Neuronal stem cell (in vitro differentiated cells): ENCODE data around the gene SCCPDH.

Source experiments
- DNase-seq: peaks from one replicate; pipeline ENCODE4 v3.0.0-alpha.2; 2013; ENCODE audit warnings: low spot score
- H2AFZ ChIP-seq: one replicate; pipeline ENCODE4 v1.6.1; 2013; ENCODE audit warnings: mild to moderate bottlenecking, low read length, inconsistent platforms
- H2AK5ac ChIP-seq: 2 replicates; pipeline ENCODE4 v1.6.1; 2013; ENCODE audit warnings: low read depth, mild to moderate bottlenecking, inconsistent platforms, low read length, moderate library complexity, mixed read lengths
- H2BK120ac ChIP-seq: 2 replicates; pipeline ENCODE4 v1.6.1; 2013; ENCODE audit warnings: low read depth, mild to moderate bottlenecking, inconsistent platforms, low read length, moderate library complexity, mixed read lengths
- H2BK12ac ChIP-seq: one replicate; pipeline ENCODE4 v1.6.1; 2013; ENCODE audit warnings: low read length, inconsistent platforms
- H2BK15ac ChIP-seq: 2 replicates; pipeline ENCODE4 v1.6.1; 2013; ENCODE audit warnings: mild to moderate bottlenecking, low read length, inconsistent platforms, mixed read lengths
- H2BK5ac ChIP-seq: one replicate; pipeline ENCODE4 v1.6.1; 2013; ENCODE audit warnings: inconsistent platforms, mild to moderate bottlenecking, low read length, moderate library complexity
- H3K14ac ChIP-seq: one replicate; pipeline ENCODE4 v1.6.1; 2013; ENCODE audit warnings: low read length, inconsistent platforms
- H3K18ac ChIP-seq: 2 replicates; pipeline ENCODE4 v1.6.1; 2013; ENCODE audit warnings: low read length, inconsistent platforms
- H3K23ac ChIP-seq: 2 replicates; pipeline ENCODE4 v1.6.1; 2013; ENCODE audit warnings: low read depth, mild to moderate bottlenecking, mixed read lengths, low read length, inconsistent platforms; ENCODE audit not compliant: poor library complexity
- H3K27ac ChIP-seq: replicated peaks from 3 replicates; pipeline ENCODE4 v1.5.1; 2013; ENCODE audit warnings: low read length, inconsistent platforms
- H3K27me3 ChIP-seq, 3 experiments: 2 replicates each; pipeline ENCODE4 v1.6.1; 2013; ENCODE audit warnings: low read length in 3 of 3, mild to moderate bottlenecking in 2 of 3, inconsistent platforms in 1 of 3, low read depth in 1 of 3, mixed read lengths in 1 of 3, moderate library complexity in 1 of 3; ENCODE audit not compliant: control insufficient read depth in 3 of 3, insufficient read depth in 3 of 3
- H3K36me3 ChIP-seq, 2 donors: replicated peaks in 1 of 2; 2 replicates each; pipeline ENCODE4 v1.6.1; 2013; ENCODE audit warnings: low read length in 2 of 2; ENCODE audit not compliant: control insufficient read depth in 2 of 2, insufficient read depth in 2 of 2
- H3K4ac ChIP-seq: 2 replicates; pipeline ENCODE4 v1.6.1; 2013; ENCODE audit warnings: inconsistent platforms, mild to moderate bottlenecking, low read length, moderate library complexity
- H3K4me1 ChIP-seq, 2 donors: 1 replicate in 1 of 2; 2 replicates in 1 of 2; pipeline ENCODE4 v1.6.1; 2013; ENCODE audit warnings: low read length in 2 of 2, low read depth in 1 of 2; ENCODE audit not compliant: control insufficient read depth in 2 of 2, insufficient read depth in 1 of 2
- H3K4me2 ChIP-seq: one replicate; pipeline ENCODE4 v1.6.1; 2013; ENCODE audit warnings: mild to moderate bottlenecking, low read length, inconsistent platforms; ENCODE audit not compliant: insufficient read depth, poor library complexity, severe bottlenecking
- H3K4me3 ChIP-seq, 2 donors: 2 replicates each; pipeline ENCODE4 v1.5.1; 2013; ENCODE audit warnings: low read length in 2 of 2, mild to moderate bottlenecking in 2 of 2, inconsistent platforms in 1 of 2, moderate library complexity in 1 of 2
- H3K79me1 ChIP-seq: one replicate; pipeline ENCODE4 v1.6.1; 2013; ENCODE audit warnings: low read depth, mild to moderate bottlenecking, inconsistent platforms, low read length, moderate library complexity
- H3K9ac ChIP-seq: one replicate; pipeline ENCODE4 v1.6.1; 2013; ENCODE audit warnings: mild to moderate bottlenecking, low read depth, low read length, inconsistent platforms; ENCODE audit not compliant: poor library complexity
- H3K9me3 ChIP-seq, 2 donors: replicated peaks in 1 of 2; 2 replicates each; pipeline versions ENCODE3 to v1.6.1; 2013; ENCODE audit warnings: low read length in 2 of 2, mild to moderate bottlenecking in 2 of 2, inconsistent platforms in 1 of 2, low read depth in 1 of 2, mixed read lengths in 1 of 2, moderate library complexity in 1 of 2; ENCODE audit not compliant: control insufficient read depth in 2 of 2, insufficient read depth in 1 of 2
- H4K8ac ChIP-seq: one replicate; pipeline ENCODE4 v1.6.1; 2013; ENCODE audit warnings: low read depth, mild to moderate bottlenecking, inconsistent platforms, low read length, moderate library complexity
- H4K91ac ChIP-seq: one replicate; pipeline ENCODE4 v1.6.1; 2013; ENCODE audit warnings: low read length, low read depth, mild to moderate bottlenecking, inconsistent platforms; ENCODE audit not compliant: poor library complexity
- WGBS, 2 donors: extraction: QIAGEN DNeasy Blood & Tissue Kit; methylation state at CpG; one replicate each; pipeline ENCODE4 v1.1.7; 2013; ENCODE audit warnings: missing lambda C conversion rate in 2 of 2, mixed read lengths in 1 of 2; ENCODE audit not compliant: insufficient read length in 2 of 2, insufficient replicate concordance in 1 of 2; ENCODE audit errors: extremely low coverage in 2 of 2; 5-methylcytosine and 5-hydroxymethylcytosine counted together

Gene SCCPDH

DNA sequence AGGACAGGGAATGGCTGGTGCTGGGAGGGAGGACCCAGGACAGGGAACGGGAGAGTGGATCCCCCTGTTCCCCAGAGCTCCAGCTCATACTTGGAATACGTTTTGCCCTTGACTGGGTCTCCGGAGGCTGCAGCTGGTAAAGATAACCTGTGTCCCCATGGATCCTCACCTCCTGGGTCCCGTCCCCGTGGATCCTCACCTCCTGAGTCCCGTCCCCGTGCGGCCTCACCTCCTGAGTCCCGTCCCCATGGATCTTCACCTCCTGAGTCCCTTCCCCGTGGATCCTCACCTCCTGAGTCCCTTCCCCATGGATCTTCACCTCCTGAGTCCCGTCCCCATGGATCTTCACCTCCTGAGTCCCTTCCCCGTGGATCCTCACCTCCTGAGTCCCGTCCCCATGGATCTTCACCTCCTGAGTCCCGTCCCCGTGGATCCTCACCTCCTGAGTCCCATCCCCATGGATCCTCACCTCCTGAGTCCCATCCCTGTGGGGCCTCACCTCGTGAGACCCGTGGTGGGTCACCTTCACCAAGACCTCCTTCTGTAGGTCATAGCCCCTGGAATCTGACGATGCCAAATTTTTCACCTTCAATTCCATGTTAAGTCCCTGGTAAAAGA, 61.4 kb downstream of the SCCPDH start:
- H3K27ac ChIP-seq, result no peak overlapping the region
- no peak overlapping the region for H4K8ac ChIP-seq
- H3K79me1 ChIP-seq, result no peaks in the 10 kb centered on the region
- H2BK5ac ChIP-seq, result no peak overlapping the region
- no peaks in the 10 kb centered on the region for H3K27me3 ChIP-seq
- peak overlapping the region; percentile 22 for H3K18ac ChIP-seq
- H3K9me3 ChIP-seq, result peaks cover 0 to 2% of the 10 kb centered on the region in 2 donors
- no peak overlapping the region for H3K4me3 ChIP-seq
- H4K91ac ChIP-seq, result no peak overlapping the region
- no peak overlapping the region for H2BK15ac ChIP-seq
- H3K14ac ChIP-seq, result no peak overlapping the region
- no peak overlapping the region for H2BK120ac ChIP-seq
- H3K4ac ChIP-seq, result no peak overlapping the region
- H3K9ac ChIP-seq, result no peak overlapping the region
- H3K23ac ChIP-seq, result no peak overlapping the region
- no peak overlapping the region for H2AFZ ChIP-seq
- no peak overlapping the region for H2AK5ac ChIP-seq
- no peak for DNase-seq
- peaks cover 0 to 10% of the 10 kb centered on the region in 2 donors for H3K4me1 ChIP-seq
- peaks cover 0 to 9% of the 10 kb centered on the region in 2 donors for H3K36me3 ChIP-seq
- WGBS, 2 donors, result no CpG with 5 or more reads among the region's 18 CpGs
- no peak overlapping the region for H3K4me2 ChIP-seq
- H2BK12ac ChIP-seq, result no peak overlapping the region

- H2BK5ac ChIP-seq, result no peak overlapping the region
- no peak overlapping the region for H3K23ac ChIP-seq
- H3K4me3 ChIP-seq, result no peak overlapping the region
- no peaks in the 10 kb centered on the region for H3K79me1 ChIP-seq
- H3K18ac ChIP-seq, result peak overlapping the region; percentile 28
- DNase-seq, result no peak
- WGBS, 2 donors, result no CpG with 5 or more reads among the region's 19 CpGs
- H3K9me3 ChIP-seq, result peaks cover 0 to 2% of the 10 kb centered on the region in 2 donors
- H3K27me3 ChIP-seq, result no peaks in the 10 kb centered on the region
- no peaks in the 10 kb centered on the region for H3K36me3 ChIP-seq
- peaks cover 0 to 10% of the 10 kb centered on the region in 2 donors for H3K4me1 ChIP-seq
- H3K4me2 ChIP-seq, result no peak overlapping the region
- H2BK12ac ChIP-seq, result no peak overlapping the region
- H4K8ac ChIP-seq, result no peak overlapping the region
- no peak overlapping the region for H3K4ac ChIP-seq
- no peak overlapping the region for H2BK15ac ChIP-seq
- H3K14ac ChIP-seq, result no peak overlapping the region
- H3K27ac ChIP-seq, result no peak overlapping the region
- no peak overlapping the region for H3K9ac ChIP-seq
- H4K91ac ChIP-seq, result no peak overlapping the region
- H2AK5ac ChIP-seq, result no peak overlapping the region
- H2AFZ ChIP-seq, result no peak overlapping the region
- H2BK120ac ChIP-seq, result no peak overlapping the region
Measured at GRCh38 chr1:246786606-246787238, 62.5 kb downstream of the SCCPDH start.

DNA sequence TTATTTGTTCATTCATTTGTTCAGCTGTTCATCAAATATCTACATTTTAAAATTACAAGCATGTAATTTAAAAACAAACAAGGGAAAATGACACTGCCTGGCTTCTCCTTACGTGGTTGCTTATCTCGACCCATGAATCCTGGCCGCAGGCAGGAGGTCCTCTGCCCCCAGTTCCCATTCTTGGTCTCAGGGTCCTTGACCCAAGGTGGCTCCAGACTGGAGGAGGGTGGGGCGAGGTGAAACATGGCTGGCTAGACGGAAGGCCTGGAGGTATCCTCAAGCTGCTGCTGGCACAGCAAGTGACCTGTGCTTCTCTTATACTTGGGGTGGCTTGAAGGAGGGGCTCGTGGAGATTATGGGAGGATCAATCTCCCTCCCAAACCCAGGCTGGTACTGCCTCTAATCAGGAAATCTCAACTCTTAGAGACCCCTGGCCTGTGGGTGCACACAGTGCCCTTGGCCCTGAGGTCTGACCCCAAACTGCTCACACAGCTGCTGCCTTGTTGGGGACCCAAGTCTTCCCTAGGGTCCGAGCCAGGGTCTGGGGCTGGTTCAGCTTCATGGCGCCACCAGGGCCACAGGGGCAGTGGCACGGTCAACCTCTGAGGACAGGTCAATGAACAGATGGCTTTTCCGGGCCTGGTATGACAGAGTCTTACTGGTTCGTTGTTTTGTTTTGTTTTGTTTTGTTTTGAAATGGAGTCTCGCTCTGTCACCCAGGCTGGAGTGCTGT, 63.7 kb downstream of the SCCPDH start:
- no peak for DNase-seq
- Histone ChIP-seq H3K4ac (no peak overlapping the region), H2BK120ac (no peak overlapping the region), H3K23ac (no peak overlapping the region), H3K27ac (no peak overlapping the region), H3K9ac (no peak overlapping the region), H2AK5ac (no peak overlapping the region), H2BK5ac (no peak overlapping the region), H3K18ac (peak overlapping the region; percentile 73), H3K36me3 (no peaks in the 10 kb centered on the region), H4K91ac (no peak overlapping the region), H4K8ac (no peak overlapping the region), H2AFZ (no peak overlapping the region), H2BK15ac (no peak overlapping the region), H3K14ac (no peak overlapping the region), H3K4me3 (no peak overlapping the region), H3K79me1 (no peaks in the 10 kb centered on the region), H3K4me2 (no peak overlapping the region), H3K9me3 (peaks cover 0 to 2% of the 10 kb centered on the region in 2 donors), H3K4me1 (peaks cover 0 to 10% of the 10 kb centered on the region in 2 donors), H2BK12ac (no peak overlapping the region), H3K27me3 (no peaks in the 10 kb centered on the region)
- no CpG with 5 or more reads among the region's 12 CpGs for WGBS, 2 donors

DNA sequence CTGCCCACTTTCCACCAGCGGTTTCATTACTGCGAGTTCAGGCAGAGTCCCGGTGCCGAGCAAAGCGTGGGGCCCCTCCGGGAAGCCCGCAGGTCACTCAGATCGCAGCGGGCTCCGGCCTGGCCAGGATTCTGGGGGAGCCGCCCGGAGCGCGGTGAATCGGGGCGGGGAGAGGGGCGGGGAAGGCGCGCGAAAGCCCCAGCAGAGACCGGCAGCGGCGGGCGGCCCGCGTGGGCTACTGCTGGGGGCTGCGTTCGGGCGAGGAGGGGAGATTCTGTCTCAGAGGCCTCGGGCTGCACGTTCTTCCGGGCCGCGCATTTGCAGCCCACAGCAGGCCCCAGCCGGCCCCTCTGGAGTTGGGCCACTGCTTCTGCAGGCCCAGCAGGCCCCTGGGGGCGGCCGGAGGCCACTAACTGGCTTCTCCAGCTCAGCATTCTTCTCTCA, 64.7 kb downstream of the SCCPDH start:
- no peak overlapping the region for H3K4ac ChIP-seq
- no CpG with 5 or more reads among the region's 37 CpGs for WGBS, 2 donors
- no peaks in the 10 kb centered on the region for H3K36me3 ChIP-seq
- H2AFZ ChIP-seq, result peak overlapping the region; percentile 66
- no peak overlapping the region for H3K27ac ChIP-seq
- H4K91ac ChIP-seq, result no peak overlapping the region
- no peaks in the 10 kb centered on the region for H3K27me3 ChIP-seq
- peaks cover 0 to 2% of the 10 kb centered on the region in 2 donors for H3K9me3 ChIP-seq
- H3K14ac ChIP-seq, result no peak overlapping the region
- H2BK120ac ChIP-seq, result no peak overlapping the region
- peak overlapping the region; percentile 25 for H4K8ac ChIP-seq
- no peaks in the 10 kb centered on the region for H3K79me1 ChIP-seq
- H2BK15ac ChIP-seq, result no peak overlapping the region
- peaks cover 5 to 17% of the 10 kb centered on the region in 2 donors for H3K4me1 ChIP-seq
- no peak overlapping the region for H3K23ac ChIP-seq
- no peak overlapping the region for H2BK5ac ChIP-seq
- H3K9ac ChIP-seq, result peak overlapping the region; percentile 10
- H2BK12ac ChIP-seq, result no peak overlapping the region
- H3K18ac ChIP-seq, result peak overlapping the region; percentile 83
- H3K4me3 ChIP-seq, result no peak overlapping the region
- H2AK5ac ChIP-seq, result peak overlapping the region; percentile 69
- H3K4me2 ChIP-seq, result no peak overlapping the region
- no peak for DNase-seq
